Left forelimb (tissue), 1 donor: ENCODE data around the gene MXRA8.
"Not testable (repeated sequence)": the region's sequence is repeated elsewhere in the genome, so short reads cannot be mapped to it uniquely, and the experiment has no call there.

ENCODE experiments used
- DNase-seq: peaks from one replicate; pipeline ENCODE4 v3.0.0-alpha.2; 2018; ENCODE audit warnings: low spot score

Gene MXRA8, protein sequence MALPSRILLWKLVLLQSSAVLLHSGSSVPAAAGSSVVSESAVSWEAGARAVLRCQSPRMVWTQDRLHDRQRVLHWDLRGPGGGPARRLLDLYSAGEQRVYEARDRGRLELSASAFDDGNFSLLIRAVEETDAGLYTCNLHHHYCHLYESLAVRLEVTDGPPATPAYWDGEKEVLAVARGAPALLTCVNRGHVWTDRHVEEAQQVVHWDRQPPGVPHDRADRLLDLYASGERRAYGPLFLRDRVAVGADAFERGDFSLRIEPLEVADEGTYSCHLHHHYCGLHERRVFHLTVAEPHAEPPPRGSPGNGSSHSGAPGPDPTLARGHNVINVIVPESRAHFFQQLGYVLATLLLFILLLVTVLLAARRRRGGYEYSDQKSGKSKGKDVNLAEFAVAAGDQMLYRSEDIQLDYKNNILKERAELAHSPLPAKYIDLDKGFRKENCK

DNA sequence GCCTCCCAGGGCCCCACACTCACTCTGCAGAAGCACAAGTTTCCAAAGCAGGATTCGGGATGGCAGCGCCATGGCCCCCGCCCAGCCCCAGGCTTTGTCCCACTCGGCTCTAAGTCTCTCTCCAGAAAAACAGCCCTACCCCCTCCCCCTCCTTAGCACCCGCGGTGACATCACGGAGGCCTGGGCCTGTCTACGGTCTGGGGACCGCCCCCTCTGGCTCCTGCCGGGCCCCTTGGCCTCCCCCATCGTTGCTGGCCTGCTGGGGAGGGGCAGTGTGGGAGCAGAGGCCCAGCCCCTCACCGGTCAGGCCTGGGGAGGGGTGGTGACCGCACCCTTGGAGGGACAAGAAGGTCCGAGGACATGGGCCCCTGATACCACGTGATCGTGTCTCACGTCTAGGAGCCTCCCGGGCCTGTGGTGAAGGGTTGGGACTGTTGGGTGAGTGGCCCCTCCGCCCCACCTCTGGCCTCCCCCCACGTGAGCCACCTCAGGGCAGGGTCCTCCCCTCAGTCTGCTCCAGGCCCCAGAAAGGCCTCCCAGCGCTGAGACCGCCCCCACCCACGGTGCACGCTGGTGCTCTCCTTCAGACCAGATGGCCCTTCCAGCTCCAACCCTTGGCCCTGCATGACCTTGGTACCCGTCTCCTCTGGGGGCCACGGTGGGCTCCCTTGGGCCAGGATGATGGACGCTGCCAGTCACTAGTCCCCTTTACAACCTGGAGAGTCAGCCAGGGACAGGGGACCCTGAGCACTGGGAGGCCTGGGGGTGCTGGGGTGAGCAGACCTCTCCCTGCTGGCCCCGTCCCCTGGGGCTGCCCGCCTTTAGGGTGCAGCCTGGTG lies at the start of gene MXRA8:
MXRA8 (minus strand) TSS at position 123 of the 839 bp plus-strand sequence; CDS start at position 72, 51 bp downstream.
- DNase-seq: peak; percentile 93

DNA sequence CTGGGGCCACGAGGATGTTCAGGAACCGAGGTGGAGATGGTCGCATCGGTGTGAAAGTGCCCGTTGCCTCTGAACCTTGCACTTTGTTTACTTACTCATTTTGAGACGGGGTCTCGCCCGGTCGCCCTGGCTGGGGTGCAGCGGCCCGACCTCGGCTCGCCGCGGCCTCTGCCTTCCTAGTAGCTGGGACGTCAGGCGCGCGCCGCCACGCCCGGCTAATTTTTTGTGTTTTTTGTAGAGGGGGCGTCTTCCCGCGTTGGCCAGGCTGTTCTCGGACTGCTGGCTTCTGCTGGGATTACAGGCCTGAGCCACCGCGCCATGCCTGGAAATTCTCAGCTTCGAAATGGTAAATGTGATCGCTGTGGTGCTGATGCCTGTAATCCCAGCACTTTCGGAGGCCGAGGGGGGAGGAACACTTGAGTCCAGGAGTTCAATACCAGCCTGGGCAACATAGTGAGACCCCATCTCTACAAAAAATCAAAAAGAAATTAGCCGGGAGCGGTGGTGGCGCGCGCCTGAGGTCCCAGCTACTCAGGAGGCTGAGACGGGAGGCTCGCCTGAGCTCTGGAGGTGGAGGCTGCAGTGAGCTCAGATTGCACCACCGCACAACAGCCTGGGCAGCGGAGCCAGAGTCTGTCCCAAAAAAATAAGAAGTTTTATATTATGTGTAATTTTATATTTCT lies 49.4 kb upstream of the MXRA8 start:
- no peak for DNase-seq

DNA sequence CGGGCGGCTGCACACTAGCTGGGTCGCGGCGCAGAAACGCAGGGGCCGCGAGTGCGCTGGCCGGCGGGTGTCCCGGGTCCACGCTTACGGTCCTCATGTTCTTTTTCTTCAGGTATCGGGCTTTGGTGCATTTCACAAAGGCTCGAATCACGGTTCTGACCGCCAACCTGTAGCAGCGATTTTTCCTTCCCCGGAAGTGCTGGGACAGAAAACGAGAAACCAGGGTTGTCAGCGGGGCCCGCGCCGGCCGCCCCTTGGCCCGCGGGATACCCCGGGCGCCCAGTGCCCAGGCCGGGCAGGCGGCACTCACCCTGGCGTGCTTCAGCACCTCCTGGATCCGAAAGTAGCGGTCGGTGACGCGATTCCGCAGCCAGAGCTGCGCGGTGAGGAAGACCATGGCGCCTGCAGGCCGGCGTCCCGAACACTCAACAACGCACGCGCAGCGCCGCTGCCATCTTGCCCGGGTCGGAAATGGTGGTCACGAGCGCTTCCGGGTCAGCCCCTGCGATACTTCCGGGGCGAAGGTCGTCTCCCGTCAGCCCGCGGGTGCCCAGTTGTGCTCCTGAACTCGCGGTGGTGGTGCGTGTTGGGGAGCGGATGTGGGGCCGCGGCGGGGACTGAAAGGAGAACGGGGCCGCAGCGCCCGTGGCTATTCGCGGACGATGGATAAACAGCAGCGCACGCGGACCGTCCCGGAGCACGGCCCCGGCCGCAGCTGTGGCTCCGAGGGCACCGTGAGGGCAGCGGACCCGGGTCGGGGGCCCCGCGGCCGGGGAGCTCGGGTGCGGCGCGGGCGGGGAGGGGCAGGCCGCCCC lies 48.7 kb upstream of the MXRA8 start, which contains the start of gene MRPL20:
MRPL20 (minus strand) TSS at position 473 of the 815 bp plus-strand sequence; CDS start at position 397, 76 bp downstream.
- DNase-seq: peak; percentile 93

DNA sequence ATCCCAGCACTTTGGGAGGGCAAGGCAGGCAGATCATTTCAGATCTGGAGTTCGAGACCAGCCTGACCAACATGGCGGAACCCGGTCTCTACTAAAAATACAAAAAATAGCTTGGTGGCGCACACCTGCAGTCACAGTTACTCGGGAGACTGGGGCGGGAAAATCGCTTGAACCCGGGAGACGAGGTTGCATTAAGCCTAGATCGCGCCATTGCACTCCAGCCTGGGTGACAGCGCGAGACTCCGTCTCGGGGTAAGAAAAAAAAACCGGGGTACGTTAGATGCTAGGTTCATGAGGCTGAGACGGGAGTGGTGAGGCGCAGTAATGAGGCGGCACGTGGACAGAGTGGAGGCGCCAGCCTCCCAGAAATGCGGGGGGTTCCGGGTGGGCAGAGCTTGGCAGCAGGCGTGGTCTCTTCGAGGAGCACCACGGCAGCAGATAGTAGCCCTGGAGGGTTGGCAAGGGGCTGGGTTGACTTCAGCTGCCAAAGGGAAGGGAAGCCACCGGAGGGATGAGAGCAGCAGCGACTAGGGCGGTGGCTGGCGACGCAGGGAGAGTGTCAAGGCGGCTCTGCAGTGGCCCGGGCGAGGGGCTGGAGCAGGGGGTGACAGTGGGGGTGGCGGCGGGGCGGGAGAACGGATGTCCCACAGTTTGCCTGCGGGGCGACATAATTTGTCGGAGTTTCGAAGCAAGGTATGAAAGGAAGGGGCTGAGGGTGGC lies 47.9 kb upstream of the MXRA8 start:
- no peak for DNase-seq

DNA sequence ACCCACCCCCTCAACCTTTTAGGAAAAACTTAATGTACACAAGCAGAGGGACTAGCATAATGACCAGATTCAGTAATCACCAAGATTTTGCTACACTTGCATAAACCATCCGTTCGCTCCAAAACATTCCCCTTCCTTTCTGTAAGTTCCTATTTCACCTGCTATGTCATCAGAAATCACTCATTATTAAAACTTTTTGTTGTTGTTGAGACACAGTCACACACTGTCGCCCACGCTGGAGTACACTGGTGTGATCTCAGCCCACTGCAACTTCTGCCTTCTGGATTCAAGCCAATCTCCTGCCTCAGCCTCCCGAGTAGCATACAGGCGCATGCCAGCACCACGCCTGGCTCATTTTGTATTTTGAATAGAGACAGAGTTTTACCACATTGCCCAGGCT lies 45.3 kb upstream of the MXRA8 start:
- DNase-seq: no peak

DNA sequence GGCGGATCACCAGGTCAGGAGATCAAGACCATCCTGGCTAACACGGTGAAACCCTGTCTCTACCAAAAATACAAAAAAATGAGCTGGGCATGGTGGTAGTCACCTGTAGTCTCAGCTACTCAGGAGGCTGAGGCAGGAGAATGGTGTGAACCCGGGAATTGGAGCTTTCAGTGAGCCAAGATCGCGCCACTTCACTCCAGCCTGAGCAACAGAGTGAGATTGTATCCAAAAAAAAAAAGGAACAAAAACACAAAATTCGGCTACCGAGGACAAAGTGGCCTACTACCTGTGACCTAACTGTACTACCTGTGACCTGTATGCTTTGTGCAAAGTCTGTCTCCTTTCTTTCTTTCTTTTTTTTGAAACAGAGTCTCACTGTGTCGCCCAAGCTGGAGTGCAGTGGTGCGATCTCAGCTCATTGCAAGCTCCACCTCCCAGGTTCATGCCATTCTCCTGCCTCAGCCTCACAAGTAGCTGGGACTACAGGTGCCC lies 44.6 kb upstream of the MXRA8 start:
- DNase-seq: not testable (repeated sequence)

DNA sequence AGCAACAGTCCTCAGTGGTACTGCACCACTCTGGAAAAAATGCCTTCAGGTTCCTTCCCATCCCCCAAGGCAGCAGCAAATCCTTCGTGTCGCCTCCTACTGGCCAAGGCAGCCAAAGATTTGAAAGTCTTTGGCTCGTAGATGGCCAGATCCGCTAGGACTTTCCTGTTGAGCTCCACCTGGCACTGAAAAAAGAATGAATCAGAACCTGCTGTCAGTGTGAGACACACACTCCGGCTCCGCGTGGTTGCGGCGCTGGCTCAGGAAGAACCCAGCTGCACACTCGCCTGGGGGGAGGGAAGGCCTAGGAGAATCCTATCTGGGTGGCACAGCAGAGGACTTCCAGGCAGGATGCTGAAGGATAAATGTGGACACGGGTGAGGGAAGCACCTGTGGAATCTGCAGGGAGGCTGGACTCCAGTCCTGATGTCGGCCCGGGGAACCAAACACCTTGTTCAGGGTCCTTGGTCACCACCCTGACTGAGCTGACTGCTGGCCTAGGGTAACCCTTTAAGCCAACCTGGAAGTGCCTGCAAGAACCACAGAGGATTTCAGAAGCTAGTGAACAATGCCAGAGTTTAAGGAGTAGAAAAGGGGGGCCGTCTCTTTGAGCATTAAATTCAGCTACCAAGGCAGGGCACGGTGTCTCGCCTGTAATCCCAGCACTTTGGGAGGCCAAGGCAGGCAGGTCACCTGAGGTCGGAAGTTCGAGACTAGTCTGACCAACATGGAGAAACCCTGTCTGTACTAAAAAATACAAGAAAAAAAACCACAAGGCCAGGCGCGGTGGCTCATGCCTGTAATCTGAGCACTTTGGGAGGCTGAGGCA lies 43.9 kb upstream of the MXRA8 start:
- no peak for DNase-seq

DNA sequence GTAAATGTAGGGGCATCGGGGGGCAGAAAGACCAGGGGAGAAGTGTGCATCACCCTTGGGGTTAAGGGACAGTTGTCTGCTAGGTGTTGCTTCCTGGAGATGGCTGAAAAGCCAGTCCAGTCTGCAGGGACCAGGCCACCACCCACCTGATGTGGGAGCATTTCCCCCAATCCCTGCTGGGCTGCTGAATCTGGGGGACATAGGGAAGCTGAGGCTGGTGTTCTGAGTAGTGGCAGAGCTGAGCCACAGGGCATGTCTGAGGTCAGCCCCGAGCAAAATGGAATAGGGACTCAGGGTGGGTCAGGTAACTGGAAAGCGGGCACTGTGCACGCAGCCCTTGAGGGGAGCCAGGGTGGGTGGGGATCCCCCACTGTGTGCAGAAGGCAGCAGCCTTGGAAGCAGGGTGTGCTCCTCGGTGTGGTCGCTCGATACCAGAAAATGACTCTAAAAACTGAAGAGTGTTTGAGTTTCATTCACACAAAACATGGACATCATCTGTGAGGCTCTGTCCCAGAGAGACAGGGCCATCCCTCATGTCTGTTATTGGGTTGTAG lies 43.2 kb upstream of the MXRA8 start:
- no peak for DNase-seq

DNA sequence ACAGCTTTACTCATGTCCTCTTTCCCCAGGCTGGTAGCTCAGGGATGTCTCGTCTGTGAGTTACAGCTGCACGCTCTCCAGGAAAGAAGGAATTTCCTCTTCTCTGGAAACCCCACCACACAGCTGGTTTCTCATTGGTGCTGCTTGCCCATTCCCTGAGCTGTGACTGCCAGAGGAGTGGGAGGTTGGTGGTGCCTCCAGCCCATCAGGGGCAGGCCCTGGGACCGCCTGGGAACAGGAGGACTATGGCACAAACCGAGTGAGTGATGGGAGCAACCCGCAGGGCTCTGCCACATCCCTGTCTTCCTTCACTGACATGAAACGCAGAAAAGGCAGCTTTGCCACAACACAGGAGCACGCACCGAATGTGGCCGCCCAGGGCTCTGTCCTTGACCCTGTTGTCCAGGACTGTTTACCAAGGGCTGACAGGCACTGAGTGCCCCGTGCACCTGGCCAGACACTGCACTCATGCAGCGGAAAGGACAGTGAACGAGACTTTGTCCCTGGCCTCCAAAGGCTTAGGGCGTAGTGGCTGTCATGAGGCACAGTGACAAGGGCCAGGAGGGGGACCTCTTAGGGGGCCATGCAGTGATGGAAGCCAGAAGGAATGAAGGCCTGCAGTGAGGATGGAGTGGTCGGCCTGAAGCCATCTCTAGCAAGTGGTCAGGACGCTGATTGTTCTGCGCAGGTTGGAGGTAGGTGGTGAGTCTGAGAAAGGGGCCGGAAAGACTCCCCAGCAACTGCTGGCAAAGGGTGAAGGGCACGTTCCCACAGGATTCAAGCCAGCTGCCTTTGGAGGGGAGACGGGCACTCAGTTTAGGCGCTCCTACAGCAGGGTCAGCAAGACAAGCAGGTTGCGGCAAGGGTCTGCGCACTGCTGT lies 42.5 kb upstream of the MXRA8 start:
- DNase-seq: no peak

DNA sequence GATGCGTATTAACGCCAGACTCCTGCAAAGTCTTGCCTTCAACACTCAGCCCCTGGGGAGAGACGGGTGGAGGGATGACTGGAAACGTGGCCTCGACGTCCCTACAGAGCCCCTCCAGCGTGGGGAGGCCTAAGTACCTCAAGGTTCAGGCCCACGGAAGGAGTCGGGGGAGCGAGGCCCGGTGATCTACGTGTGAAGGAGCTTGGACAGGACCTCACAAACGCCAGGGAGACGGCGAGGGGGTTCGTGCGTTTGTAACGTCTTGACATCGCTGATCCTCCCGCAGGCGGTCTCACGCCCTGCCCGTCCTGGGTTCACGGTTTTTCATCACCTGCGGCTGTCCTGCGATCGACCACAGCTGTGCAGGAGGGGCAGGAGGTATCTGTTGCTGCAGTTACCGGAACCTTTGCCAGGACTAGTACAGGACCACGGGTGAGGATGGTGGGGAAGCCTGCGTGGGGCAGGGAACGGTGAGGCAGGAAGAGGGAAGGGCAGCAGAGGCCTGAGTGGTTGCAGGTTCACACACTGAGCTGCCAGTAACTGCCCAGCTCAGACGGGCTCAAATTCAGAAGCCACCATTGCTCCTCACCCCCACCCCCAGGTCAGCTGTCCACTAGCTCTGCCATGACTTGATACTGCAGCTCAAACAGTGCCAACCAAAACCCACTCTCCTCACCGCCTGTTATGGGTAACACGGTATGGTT lies 41.7 kb upstream of the MXRA8 start:
- DNase-seq: no peak

DNA sequence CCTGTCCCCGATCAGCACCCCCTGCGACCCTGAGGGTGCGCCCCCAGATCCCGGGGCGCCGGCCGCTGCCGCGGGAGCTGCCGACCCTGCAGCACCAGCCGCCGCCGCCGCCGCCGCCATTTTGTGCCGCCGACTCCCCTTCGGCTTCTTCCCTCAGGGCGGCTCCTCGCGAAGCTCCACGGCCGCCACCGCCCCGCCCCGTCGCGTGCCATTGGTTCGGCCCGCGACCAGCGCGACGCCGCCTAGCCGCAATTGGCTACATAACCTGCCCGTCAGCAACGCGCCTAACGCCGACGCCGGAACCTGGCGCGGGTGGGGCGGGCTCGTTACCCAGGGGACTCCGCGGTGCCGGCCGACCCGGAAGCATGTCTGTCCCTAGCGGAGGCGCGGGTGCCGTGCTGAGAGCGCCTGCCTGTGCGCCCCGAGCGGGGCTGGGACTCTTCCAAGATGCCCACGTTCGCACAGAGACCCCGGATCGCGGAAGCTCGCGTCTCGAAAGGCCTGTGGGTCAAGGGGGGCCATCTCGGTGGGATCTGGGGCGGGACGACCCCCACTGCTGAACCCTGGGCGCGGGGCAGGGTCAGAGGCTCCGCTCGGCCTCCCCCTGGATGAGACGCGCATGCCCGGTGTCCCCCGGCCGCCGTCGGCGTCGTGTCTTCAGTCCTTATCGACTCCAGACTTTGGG lies 41.0 kb upstream of the MXRA8 start, which contains the start of gene CCNL2:
CCNL2 (minus strand) TSS at position 149 of the 685 bp plus-strand sequence; CDS start at position 120, 29 bp downstream.
- peak; percentile 99 for DNase-seq

DNA sequence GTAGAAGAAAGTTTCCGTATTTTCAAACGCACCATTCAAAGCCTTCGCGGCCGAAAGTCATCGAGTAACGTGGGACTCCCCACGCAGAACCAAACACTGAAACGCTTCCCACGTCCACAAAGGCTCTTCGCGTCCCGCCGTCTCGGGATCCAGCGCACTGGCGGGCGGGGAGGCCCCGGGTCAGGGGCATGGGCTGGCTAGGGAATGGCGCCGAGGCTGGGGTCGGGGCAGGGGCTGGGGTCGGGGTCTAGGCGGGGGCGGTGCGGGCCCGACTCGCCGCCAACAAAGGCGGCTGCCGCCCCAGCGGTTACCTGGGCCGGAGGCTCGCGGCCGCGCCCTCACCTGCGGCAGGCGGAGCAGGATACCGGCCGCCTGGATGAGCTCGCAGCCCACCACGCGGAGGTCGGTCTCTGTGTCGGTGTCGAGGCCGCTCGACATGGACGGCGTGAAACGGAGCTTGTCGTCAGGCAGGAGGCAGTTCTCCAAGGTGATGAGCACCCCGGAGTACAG lies 40.4 kb upstream of the MXRA8 start:
- no peak for DNase-seq

DNA sequence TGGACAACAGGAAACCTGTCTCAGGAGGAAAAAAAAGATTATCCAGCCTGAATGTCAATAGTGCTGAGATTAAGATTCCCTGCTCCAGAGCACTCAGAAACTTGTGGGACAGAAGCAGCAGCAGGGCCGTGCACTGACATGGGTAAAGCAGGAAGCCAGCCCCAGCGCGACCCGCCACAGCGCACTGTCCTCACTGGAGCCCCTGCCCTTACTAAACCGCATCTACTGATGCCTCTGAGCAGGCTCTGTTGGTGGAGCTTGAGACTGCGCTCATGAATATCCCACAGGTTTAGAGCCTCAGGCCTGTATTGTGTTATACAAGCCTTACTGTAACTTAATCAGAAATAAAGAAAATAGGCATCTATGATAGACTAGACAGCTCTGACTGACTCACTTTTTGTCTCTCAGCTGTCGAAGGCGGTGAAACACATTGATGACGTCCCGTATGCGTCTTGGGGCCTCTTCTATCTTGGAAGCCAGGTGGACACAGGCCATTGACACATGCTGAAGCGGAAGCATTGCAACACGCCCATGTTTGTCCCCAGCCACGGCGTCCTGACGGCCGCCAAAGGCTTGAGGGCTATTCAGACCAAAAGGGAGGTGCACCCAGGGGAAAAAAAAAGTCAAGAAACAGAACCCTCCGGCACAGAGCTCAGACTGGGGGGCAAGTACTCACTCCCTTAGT lies 39.6 kb upstream of the MXRA8 start:
- no peak for DNase-seq

DNA sequence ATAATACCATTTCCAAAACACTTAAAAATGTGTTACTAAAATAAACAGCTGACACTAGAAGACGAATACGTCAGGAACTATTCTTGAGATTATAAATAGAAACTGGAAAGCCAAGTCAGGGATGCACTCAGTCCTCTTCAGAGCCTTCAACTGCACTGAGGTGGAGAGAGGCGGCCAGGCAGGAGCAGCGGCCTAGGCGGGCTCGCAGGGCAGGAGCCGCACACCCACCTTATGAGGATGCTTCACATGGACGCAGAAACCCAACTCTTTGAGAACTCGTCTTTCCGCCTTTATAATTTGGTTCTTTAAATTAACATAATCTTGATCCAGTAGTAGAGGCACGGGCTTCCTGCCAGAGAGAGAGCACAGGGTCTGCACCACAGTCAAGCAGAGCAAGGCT lies 36.8 kb upstream of the MXRA8 start:
- DNase-seq: no peak

DNA sequence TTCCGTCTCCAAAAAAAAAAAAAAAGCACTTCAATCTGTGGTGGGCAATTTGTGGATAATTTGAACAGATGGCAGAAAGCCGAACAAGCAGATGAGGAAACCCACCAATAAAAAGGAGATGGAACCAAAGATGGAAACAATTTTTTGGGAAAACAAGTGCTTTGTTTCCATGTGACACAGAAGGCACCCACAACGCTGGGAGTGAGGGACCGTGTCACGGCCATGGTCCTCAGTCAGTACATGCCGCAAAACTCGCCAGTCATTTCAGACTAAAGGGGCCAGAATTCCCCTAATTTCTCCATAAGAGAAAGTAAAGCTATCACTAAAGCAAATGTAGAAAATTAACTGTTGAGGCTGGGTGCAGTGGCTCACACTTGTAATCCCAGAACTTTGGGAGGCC lies 35.8 kb upstream of the MXRA8 start:
- no peak for DNase-seq

DNA sequence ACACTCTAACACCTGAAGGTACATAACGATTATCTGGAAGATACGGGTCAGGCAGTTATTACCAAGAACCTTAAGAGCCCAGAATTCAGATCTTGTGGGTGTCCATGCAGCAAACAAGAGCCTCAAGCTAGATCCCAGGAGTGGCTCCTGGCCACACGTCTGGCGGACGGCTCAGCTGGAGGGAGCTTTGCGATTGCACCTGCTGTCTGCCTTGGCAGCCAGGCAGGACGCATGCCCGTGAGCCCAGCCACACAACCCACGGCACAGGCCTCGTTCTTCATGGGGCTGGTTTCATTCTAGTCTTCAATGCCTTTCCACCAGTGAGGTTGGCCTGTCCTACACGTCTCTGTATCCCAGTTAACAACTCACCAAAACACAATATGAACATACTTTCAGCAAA lies 35.1 kb upstream of the MXRA8 start:
- no peak for DNase-seq
